ENCODE measurements around the gene GRM8. TPM values are rescaled to one million over a fixed set of nuclear protein-coding genes. Genes with fewer than 3 reads are reported as not detected.

The GRM8 gene
- total and polyA plus RNA-seq, 2 donors from 2014 or later = 3.2 TPM; not detected in 1

DNA sequence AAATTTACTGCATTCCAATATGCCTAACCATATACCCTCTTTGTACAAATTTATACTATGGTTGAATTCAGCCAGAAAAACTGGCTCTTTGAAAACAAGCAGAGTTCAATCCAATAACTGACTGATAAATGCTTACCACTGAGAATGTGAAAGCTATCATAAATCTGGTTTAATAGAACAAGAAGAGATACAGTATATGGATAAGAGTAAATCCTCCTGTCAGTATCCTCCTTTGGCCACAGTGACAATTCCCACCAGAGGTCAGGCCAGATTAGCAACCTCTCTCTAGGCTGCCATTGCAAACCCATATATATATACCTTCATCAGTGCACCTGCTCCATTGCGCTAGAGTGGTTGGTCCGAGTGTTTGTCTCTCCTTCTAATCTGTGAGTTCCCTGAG lies 647.2 kb downstream of the GRM8 start:
- Histone ChIP-seq H3K4me1 (ENCODE audit: control insufficient read depth in 2 of 3, insufficient read depth in 2 of 3, low read depth in 1 of 3, low read length in 3 of 3) (no peaks in the 10 kb centered on the region), H3K9ac (ENCODE audit: low read length in 3 of 3) (no peak overlapping the region), H3K36me3 (ENCODE audit: control insufficient read depth in 2 of 3, insufficient read depth in 3 of 3, low read length in 3 of 3) (no peaks in the 10 kb centered on the region), H3K4me3 (ENCODE audit: low read length in 3 of 3) (no peak overlapping the region), H3K9me3 (ENCODE audit: control insufficient read depth in 2 of 3, insufficient read depth in 1 of 3, low read length in 3 of 3) (no peaks in the 10 kb centered on the region), H3K27ac (ENCODE audit: low read depth in 2 of 2, low read length in 2 of 2) (no peak overlapping the region), H3K27me3 (ENCODE audit: control insufficient read depth, insufficient read depth, low read length) (no peaks in the 10 kb centered on the region)
- intact Hi-C loops (cut with DNase I) = no loop called here
- DNase-seq = no peak
- no peak for FAIRE-seq
- TF ChIP-seq, protein P1, sequence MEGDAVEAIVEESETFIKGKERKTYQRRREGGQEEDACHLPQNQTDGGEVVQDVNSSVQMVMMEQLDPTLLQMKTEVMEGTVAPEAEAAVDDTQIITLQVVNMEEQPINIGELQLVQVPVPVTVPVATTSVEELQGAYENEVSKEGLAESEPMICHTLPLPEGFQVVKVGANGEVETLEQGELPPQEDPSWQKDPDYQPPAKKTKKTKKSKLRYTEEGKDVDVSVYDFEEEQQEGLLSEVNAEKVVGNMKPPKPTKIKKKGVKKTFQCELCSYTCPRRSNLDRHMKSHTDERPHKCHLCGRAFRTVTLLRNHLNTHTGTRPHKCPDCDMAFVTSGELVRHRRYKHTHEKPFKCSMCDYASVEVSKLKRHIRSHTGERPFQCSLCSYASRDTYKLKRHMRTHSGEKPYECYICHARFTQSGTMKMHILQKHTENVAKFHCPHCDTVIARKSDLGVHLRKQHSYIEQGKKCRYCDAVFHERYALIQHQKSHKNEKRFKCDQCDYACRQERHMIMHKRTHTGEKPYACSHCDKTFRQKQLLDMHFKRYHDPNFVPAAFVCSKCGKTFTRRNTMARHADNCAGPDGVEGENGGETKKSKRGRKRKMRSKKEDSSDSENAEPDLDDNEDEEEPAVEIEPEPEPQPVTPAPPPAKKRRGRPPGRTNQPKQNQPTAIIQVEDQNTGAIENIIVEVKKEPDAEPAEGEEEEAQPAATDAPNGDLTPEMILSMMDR (IDR thresholded peaks at IDR 0.05; ENCODE audit: borderline replicate concordance, extremely low read depth, insufficient read depth) = no peak

DNA sequence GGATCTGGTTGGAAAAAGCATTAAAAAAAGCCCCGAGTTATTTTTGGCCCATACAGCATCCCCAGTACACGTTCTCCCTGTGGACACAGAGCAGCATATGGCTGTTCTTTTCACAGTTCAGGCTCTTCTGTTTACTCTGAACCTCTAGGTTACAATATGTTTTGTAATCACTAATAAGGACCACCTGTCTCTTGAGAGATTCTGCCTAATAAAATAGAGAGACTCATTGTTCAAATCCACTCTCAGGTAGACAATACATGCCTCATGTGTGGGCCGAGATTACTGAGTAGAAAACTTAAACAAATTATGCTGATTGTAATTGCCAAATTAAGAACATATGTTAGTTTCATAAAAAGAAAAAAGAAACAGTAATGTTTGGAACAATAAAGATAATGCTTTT lies 647.7 kb downstream of the GRM8 start:
- Histone ChIP-seq H3K36me3 (ENCODE audit: control insufficient read depth in 2 of 3, insufficient read depth in 3 of 3, low read length in 3 of 3) (no peaks in the 10 kb centered on the region), H3K4me3 (ENCODE audit: low read length in 3 of 3) (no peak overlapping the region), H3K9ac (ENCODE audit: low read length in 3 of 3) (no peak overlapping the region), H3K27me3 (ENCODE audit: control insufficient read depth, insufficient read depth, low read length) (no peaks in the 10 kb centered on the region), H3K27ac (ENCODE audit: low read depth in 2 of 2, low read length in 2 of 2) (no peak overlapping the region), H3K9me3 (ENCODE audit: control insufficient read depth in 2 of 3, insufficient read depth in 1 of 3, low read length in 3 of 3) (no peaks in the 10 kb centered on the region), H3K4me1 (ENCODE audit: control insufficient read depth in 2 of 3, insufficient read depth in 2 of 3, low read depth in 1 of 3, low read length in 3 of 3) (no peaks in the 10 kb centered on the region)
- DNase-seq (no peak), FAIRE-seq (no peak)
- intact Hi-C loops (cut with DNase I) = no loop called here
- TF ChIP-seq, protein P1 (IDR thresholded peaks at IDR 0.05; ENCODE audit: borderline replicate concordance, extremely low read depth, insufficient read depth) = no peak

DNA sequence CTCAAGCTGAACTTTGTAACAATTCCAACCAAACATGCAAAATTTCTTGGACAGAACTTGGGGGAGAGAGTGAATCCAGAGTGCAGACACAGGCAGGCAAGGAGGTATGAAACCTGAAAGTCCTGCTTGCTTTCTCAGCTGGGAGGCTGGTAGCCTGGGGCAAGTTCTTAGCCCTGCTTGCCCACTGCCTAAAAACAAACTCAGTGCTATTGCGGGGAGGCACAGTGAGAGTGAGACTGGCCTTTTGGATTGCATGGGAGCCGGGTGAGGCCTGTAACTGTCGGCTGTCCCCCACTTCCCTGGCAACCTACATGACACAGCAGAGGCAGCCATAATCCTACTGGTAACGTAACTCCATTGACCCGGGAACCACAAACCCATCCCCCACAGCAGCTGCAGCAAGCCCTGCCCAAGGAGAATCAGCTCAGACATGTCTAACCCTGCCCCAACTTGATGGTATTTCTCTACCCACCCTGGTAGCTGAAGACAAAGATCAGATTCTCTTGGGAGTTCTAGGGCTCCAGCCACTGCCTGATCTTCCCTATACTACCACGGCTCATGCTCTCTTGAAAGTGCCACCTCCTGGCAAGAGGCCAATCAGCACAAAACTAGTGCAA lies 663.6 kb downstream of the GRM8 start:
- H3K4me1 ChIP-seq (ENCODE audit: control insufficient read depth in 2 of 3, insufficient read depth in 2 of 3, low read depth in 1 of 3, low read length in 3 of 3) = no peaks in the 10 kb centered on the region
- TF ChIP-seq, protein P1 (IDR thresholded peaks at IDR 0.05; ENCODE audit: borderline replicate concordance, extremely low read depth, insufficient read depth) = no peak
- intact Hi-C loops (cut with DNase I) = no loop called here
- no peak overlapping the region for H3K4me3 ChIP-seq (ENCODE audit: low read length in 3 of 3)
- no peak overlapping the region for H3K27ac ChIP-seq (ENCODE audit: low read depth in 2 of 2, low read length in 2 of 2)
- no peaks in the 10 kb centered on the region for H3K9me3 ChIP-seq (ENCODE audit: control insufficient read depth in 2 of 3, insufficient read depth in 1 of 3, low read length in 3 of 3)
- no peak for DNase-seq
- no peak overlapping the region for H3K9ac ChIP-seq (ENCODE audit: low read length in 3 of 3)
- H3K27me3 ChIP-seq (ENCODE audit: control insufficient read depth, insufficient read depth, low read length) = no peaks in the 10 kb centered on the region
- no peak for FAIRE-seq
- H3K36me3 ChIP-seq (ENCODE audit: control insufficient read depth in 2 of 3, insufficient read depth in 3 of 3, low read length in 3 of 3) = no peaks in the 10 kb centered on the region

- peaks cover 0 to 2% (median 0%) of the 10 kb centered on the region in 3 donors for H3K9me3 ChIP-seq (ENCODE audit: control insufficient read depth in 2 of 3, insufficient read depth in 1 of 3, low read length in 3 of 3)
- H3K4me1 ChIP-seq (ENCODE audit: control insufficient read depth in 2 of 3, insufficient read depth in 2 of 3, low read depth in 1 of 3, low read length in 3 of 3) = no peaks in the 10 kb centered on the region
- no peak overlapping the region for H3K9ac ChIP-seq (ENCODE audit: low read length in 3 of 3)
- DNase-seq = peak in 1 of 5 donors; percentile 7
- H3K36me3 ChIP-seq (ENCODE audit: control insufficient read depth in 2 of 3, insufficient read depth in 3 of 3, low read length in 3 of 3) = no peaks in the 10 kb centered on the region
- no peak for FAIRE-seq
- H3K27me3 ChIP-seq (ENCODE audit: control insufficient read depth, insufficient read depth, low read length) = no peaks in the 10 kb centered on the region
- TF ChIP-seq, protein P1 (IDR thresholded peaks at IDR 0.05; ENCODE audit: borderline replicate concordance, extremely low read depth, insufficient read depth) = no peak
- H3K27ac ChIP-seq (ENCODE audit: low read depth in 2 of 2, low read length in 2 of 2) = no peak overlapping the region
- intact Hi-C loops (cut with DNase I) = no loop called here
- H3K4me3 ChIP-seq (ENCODE audit: low read length in 3 of 3) = no peak overlapping the region
Measured at GRCh38 chr7:126578338-126578737, 674.4 kb downstream of the GRM8 start.

All from kidney (tissue), 14 donors.